CD1c-positive myeloid dendritic cell (primary cell): ENCODE results near the gene TTC19.
A peak's percentile ranks its signal among the peaks of the same experiment; 100 is the strongest.
"Not testable (repeated sequence)": the region's sequence is repeated elsewhere in the genome, so short reads cannot be mapped to it uniquely, and the experiment has no call there.

Source experiments
- DNase-seq: peaks from one replicate; pipeline ENCODE4 v3.0.0-alpha.2; 2016; ENCODE audit errors: extremely low spot score

The TTC19 gene

GRCh38 chr17:16027708-16028584, 28.3 kb downstream of the TTC19 start:
- DNase-seq: peak; percentile 48

GRCh38 chr17:16033729-16034349, 34.2 kb downstream of the TTC19 start:
- DNase-seq: no peak

- no peak for DNase-seq
These were observed 36.6 kb downstream of the TTC19 start for GRCh38 chr17:16036261-16036660.

- DNase-seq: no peak
These were observed 38.0 kb downstream of the TTC19 start for GRCh38 chr17:16037636-16038035.

- no peak for DNase-seq
These were observed 41.2 kb downstream of the TTC19 start for GRCh38 chr17:16040710-16041251.

GRCh38 chr17:16044487-16044886, 44.9 kb downstream of the TTC19 start:
- no peak for DNase-seq

- no peak for DNase-seq
These were observed 47.3 kb downstream of the TTC19 start for GRCh38 chr17:16046966-16047365.

GRCh38 chr17:16048811-16049449, 49.3 kb downstream of the TTC19 start:
- DNase-seq: no peak

GRCh38 chr17:16050844-16051243, 51.2 kb downstream of the TTC19 start:
- no peak for DNase-seq

- no peak for DNase-seq
These were observed 52.9 kb downstream of the TTC19 start for GRCh38 chr17:16052486-16052885.

- not testable (repeated sequence) for DNase-seq
These were observed 55.5 kb downstream of the TTC19 start for GRCh38 chr17:16055139-16055538.

- DNase-seq: no peak
These were observed 62.0 kb downstream of the TTC19 start for GRCh38 chr17:16061631-16062030.

- no peak for DNase-seq
These were observed 66.5 kb downstream of the TTC19 start for GRCh38 chr17:16066125-16066524.

GRCh38 chr17:16068323-16068722, 68.7 kb downstream of the TTC19 start:
- DNase-seq: no peak

- no peak for DNase-seq
These were observed 72.4 kb downstream of the TTC19 start for GRCh38 chr17:16072031-16072430.

- DNase-seq: no peak
These were observed 74.2 kb downstream of the TTC19 start for GRCh38 chr17:16073845-16074244.

- DNase-seq: no peak
These were observed 74.8 kb downstream of the TTC19 start for GRCh38 chr17:16074423-16074822.

GRCh38 chr17:16075949-16076348, 76.3 kb downstream of the TTC19 start:
- DNase-seq: no peak
